GM18520 (cell line): ENCODE data around the gene GSTP1.
"Not testable (repeated sequence)": the region's sequence is repeated elsewhere in the genome, so short reads cannot be mapped to it uniquely, and the experiment has no call there.

Source experiments
- ATAC-seq: cut with Tn5 transposase; IDR thresholded peaks from one replicate; pipeline ENCODE4 v1.9.1; 2021; ENCODE audit not compliant: unreplicated experiment

GSTP1 gene

GRCh38 chr11:67583247-67584204 is at the start of gene GSTP1:
GSTP1 (plus strand) TSS chr11:67583812; CDS start chr11:67583844, 32 bp downstream.
- ATAC-seq, result peak; percentile 52

GRCh38 chr11:67534070-67534679 is 49.4 kb upstream of the GSTP1 start:
- ATAC-seq, result no peak

GRCh38 chr11:67535561-67535960 is 48.1 kb upstream of the GSTP1 start:
- ATAC-seq, result no peak

- ATAC-seq, result no peak
Observed at GRCh38 chr11:67538306-67538705, 45.3 kb upstream of the GSTP1 start.

- ATAC-seq, result no peak
Observed at GRCh38 chr11:67538823-67539505, 44.6 kb upstream of the GSTP1 start.

- ATAC-seq, result no peak
Observed at GRCh38 chr11:67539550-67539949, 44.1 kb upstream of the GSTP1 start.

- no peak for ATAC-seq
Observed at GRCh38 chr11:67541198-67541597, 42.4 kb upstream of the GSTP1 start.

- no peak for ATAC-seq
Observed at GRCh38 chr11:67542169-67542568, 41.4 kb upstream of the GSTP1 start.

- ATAC-seq, result no peak
Observed at GRCh38 chr11:67542971-67543370, 40.6 kb upstream of the GSTP1 start.

- no peak for ATAC-seq
Observed at GRCh38 chr11:67543585-67543984, 40.0 kb upstream of the GSTP1 start.

- no peak for ATAC-seq
Observed at GRCh38 chr11:67544616-67545242, 38.9 kb upstream of the GSTP1 start.

GRCh38 chr11:67545280-67545679 is 38.3 kb upstream of the GSTP1 start:
- ATAC-seq, result no peak

GRCh38 chr11:67548112-67548511 is 35.5 kb upstream of the GSTP1 start:
- ATAC-seq, result not testable (repeated sequence)

GRCh38 chr11:67548555-67549110 is 35.0 kb upstream of the GSTP1 start:
- ATAC-seq, result no peak

- no peak for ATAC-seq
Observed at GRCh38 chr11:67551127-67551526, 32.5 kb upstream of the GSTP1 start.

- ATAC-seq, result not testable (repeated sequence)
Observed at GRCh38 chr11:67551697-67552096, 31.9 kb upstream of the GSTP1 start.

GRCh38 chr11:67556244-67556643 is 27.4 kb upstream of the GSTP1 start:
- ATAC-seq, result no peak

- ATAC-seq, result no peak
Observed at GRCh38 chr11:67558084-67558772, 25.4 kb upstream of the GSTP1 start.

GRCh38 chr11:67561971-67562619 is 21.5 kb upstream of the GSTP1 start:
- ATAC-seq, result peak; percentile 52
